NCI-H2227 (cell line): Measurements from ENCODE around the gene FGF5.
"Not testable (repeated sequence)": the region's sequence is repeated elsewhere in the genome, so short reads cannot be mapped to it uniquely, and the experiment has no call there.

ENCODE experiments used
- DNase-seq: peaks from one replicate; lab custom pipeline; 2025; ENCODE audit not compliant: unreplicated experiment; lab: John Stamatoyannopoulos, UW

The FGF5 gene

DNA sequence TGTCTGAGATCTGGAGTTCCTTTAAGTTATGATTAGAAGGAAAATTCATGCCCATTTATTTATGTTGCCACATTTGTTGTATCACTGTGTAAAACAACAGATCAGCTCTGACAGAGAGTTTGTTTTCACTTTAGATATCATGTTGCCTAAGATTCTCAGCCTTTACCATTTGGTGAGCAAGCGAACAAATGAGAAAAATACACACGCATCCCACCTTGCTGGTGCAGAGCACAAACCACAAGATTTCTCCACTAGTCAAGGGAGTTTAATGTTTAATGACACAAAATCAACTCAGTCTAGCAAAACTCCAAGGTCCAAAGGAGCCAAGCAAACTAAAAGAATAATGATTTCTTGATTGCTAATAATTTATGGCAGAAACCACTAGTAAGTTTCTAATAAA lies 27.7 kb downstream of the FGF5 start:
- no peak for DNase-seq

DNA sequence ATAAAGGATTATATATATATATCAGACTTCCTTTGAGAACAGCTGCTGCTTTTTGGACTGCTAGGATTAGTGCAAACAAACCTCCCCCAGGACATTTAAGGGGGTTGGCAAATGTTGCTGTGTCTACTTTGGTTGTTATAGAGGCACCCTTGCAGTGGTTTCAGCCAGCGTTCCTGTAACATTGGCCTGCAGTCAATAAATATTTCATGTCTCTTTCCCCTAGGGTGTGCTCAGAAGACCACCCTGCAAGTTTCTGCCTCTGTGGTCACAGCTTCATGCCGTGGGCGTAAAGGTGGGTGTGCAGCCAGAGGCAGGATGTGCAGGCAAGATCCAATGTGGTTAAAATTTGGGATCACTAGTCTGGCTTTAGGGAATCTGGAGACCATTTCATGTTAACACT lies 28.9 kb downstream of the FGF5 start:
- DNase-seq: no peak

DNA sequence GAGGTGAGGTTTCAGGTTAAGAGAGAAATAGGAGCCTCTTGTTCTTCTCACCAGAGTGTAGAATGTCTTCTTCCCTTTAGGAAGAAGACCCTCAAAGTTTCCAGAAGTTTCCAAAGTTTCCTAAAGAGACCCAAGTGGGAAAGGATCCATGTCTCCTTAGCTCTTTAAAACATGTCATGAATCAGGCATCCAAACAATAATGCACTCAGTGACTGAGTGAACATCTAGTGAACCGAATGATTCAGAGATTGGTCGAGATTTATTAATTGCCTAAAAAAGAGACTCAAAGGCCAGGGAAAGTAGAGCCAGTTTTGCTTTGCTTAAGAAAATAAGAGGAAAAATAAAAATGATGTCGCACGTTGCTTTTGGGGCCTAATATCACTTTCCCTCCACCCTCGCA lies 29.4 kb downstream of the FGF5 start:
- DNase-seq: no peak

DNA sequence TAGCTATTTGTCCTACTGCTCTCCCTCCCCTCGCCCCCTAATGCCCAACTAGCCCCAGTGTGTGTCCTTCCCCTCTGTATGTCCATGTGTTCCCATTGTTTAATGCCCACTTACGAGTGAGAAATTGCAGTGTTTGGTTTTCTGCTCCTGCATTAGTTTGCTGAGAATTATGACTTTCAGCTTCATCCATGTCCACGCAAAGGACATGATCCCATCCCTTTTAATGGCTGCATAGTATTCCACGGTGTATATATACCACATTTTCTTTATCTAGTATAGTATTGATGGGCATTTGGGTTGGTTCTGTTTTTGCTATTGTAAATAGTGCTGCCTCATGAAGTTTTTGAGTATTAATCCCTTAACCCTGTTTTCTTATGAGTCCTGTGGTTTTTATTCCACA lies 35.4 kb downstream of the FGF5 start:
- no peak for DNase-seq

- no peak for DNase-seq
Observed at GRCh38 chr4:80302616-80303223, 36.3 kb downstream of the FGF5 start.

DNA sequence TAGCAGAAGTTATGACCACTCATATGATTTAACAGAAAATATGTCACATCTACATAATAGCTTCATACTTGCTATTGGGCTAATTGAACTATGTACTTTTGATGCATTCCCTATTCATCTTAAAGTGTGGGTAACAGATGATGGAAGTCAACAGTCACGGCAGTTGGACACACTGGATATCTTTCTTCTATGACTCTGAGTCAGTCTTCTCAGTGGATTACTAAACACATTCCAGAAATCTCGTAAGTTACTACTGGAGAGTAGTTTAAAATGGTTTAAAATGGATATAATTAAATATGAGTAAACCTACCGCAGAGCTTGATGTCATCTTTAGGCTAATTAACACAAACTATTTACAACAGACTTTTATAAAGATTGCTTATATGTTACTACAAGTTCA lies 39.0 kb downstream of the FGF5 start:
- no peak for DNase-seq

GRCh38 chr4:80306260-80306659 lies 39.8 kb downstream of the FGF5 start:
- no peak for DNase-seq

DNA sequence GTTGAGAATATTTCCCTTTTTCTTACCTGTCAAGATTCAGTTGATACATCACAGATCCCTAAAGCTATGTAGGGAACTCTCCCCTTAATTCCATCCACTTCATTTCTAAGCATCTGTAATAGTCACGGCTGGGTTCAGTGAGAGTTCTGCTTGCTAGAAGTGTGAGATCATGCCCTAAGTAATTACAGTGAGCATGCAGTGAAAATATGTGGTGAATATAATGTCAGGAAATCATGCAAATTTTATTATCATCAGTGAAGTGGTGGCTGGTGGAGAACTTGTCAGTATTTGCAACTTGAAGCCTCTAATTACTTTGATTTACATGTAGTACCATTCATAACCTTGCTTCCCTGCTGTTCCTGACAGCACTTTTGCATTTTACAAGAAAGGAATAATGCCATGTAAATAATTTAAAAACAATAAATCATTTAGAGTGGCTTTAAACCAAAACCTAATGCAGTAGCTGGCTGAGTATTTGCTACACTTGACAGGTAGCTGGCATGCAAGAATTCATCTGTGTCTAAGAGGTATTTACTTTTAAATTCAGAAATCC lies 40.8 kb downstream of the FGF5 start:
- peak; percentile 9 for DNase-seq

DNA sequence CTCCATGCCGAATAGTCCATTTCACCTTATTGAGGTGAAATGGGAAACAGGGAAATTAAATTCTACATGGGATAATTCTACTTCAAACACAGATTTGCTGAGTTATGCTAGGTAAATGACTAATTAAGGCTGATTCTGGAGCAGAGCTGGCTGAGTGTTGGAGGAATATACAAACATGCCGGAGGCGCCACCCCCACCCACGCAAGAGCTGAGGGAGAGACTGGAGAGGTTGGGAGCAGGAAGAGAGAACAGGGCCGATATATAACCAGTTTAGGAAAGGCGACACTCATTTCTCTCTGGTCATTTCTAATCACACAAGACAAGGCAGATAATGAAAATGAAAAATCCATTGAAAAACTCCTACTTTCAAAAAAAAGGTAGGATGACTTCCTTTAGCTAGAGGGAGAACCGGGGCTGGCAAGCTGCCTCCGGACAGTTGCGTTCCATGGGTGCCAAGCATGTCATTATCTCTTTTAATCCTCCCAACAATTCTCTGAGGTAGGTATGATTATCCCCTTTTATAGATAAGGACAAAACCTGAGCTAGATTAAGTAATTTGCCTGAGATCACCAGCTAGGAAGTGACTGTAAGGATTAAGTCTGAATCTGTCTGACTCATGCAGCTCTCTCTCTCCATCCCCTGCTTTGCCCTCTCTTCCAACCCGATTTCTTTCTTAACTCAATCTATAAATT lies 41.5 kb downstream of the FGF5 start:
- DNase-seq: no peak

DNA sequence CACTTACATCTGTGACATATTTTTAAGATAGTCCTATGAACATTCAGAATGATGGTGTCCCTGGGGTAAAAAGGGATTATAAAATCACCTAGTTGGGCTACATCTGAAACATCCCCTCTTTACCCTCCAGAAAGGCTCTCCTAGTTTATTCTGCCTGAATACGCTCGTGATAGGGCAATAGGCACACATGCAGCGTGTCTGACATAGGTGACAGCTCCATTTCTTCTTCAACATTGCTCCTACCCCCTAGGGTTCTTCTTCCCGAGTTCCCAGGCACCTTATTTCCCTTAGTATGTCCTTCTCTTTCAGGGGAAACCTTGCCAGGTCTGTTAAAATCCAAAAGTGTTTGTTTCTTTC lies 42.0 kb downstream of the FGF5 start:
- DNase-seq: no peak

GRCh38 chr4:80309294-80310004 lies 43.0 kb downstream of the FGF5 start:
- DNase-seq: no peak

GRCh38 chr4:80311130-80311529 lies 44.7 kb downstream of the FGF5 start:
- DNase-seq: no peak

- no peak for DNase-seq
Observed at GRCh38 chr4:80312124-80312523, 45.7 kb downstream of the FGF5 start.

- DNase-seq: no peak
Observed at GRCh38 chr4:80313627-80314026, 47.2 kb downstream of the FGF5 start.

GRCh38 chr4:80315848-80316247 lies 49.4 kb downstream of the FGF5 start:
- not testable (repeated sequence) for DNase-seq

DNA sequence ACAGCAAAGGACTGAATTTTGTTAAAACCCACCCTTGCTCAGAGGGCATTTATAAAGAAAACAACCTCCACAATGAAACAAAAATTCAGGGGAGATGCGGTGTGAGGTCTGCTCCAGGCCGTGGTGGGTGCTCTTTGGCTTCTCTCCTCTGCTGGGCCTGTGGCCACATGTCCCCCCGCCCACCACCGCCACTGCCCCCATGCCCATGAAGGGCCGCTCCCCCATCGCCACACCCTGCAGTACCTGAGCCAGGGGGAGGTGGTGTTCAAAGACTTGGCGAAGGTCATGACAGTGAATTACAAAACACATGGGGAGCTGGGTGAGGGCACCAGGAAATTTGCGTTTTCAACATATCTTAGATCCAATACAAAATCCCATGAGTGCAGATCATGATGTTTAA lies 54.9 kb downstream of the FGF5 start:
- DNase-seq: no peak

DNA sequence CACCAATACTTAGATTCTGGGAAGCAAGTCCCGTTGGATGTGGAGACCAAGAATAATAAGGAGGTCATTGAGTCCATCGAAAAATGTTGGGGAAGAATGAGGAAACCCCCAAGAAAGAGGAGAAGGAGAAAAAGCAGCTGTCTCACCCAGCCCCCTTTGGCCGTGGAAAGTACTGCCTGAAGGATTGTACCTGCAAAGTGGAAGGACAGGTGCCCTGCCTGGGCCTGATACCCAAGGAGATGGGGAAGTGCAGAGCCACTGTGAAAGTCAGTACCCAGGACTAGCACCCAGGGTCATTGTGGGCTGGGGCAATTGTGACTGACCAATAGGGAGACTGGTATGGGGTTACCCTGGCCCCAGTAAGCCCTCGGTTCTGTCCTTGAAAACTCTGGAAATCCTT lies 55.3 kb downstream of the FGF5 start:
- no peak for DNase-seq

- DNase-seq: no peak
Observed at GRCh38 chr4:80322716-80323115, 56.3 kb downstream of the FGF5 start.

DNA sequence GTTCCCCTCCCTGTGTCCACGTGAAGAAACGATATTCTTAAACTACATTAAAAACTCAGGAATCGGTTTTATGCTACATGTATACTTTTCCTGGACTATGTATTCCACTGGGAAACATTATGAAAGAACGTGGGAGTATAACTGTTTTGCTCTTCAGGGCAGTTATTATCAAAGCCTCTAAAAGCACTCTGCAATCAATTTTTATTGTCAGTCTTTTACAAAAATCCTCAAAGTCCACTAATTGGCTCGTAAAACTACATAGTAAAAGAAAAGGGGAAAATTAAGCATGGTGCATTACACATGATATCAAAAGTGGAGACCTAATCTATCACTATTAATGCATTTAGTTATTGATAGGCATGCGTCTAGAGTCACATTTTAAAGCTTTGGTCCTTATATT lies 57.7 kb downstream of the FGF5 start:
- no peak for DNase-seq

DNA sequence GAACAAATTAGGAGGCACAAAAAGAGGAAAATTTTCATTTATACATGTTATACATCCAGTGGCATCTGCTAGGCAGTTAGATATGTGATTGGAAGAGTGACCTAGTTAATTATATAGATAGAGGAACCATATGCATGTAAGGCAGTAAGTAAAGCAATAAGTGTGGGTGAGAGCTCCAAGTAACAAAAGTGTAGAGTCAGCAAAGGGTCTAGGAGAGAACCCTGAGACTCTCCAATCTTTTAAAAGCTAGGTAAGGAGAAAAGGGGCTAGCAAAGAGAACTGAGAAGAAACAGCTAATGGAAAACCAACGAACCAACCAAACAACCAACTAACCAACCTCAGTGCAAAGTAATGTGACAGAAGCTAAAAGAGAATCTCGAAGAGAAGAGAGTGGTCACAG lies 65.2 kb downstream of the FGF5 start:
- DNase-seq: no peak

- DNase-seq: no peak
Observed at GRCh38 chr4:80333121-80333520, 66.7 kb downstream of the FGF5 start.

- no peak for DNase-seq
Observed at GRCh38 chr4:80334568-80334967, 68.1 kb downstream of the FGF5 start.
